HL-60 (cell line): ENCODE results near the gene LDHAL6A.

Experiments used
- DNase-seq, 2 experiments: peaks; one replicate each; pipeline ENCODE4 v3.0.0-alpha.2; 2010 to 2020; ENCODE audit warnings: low read depth in 1 of 2, low spot score in 1 of 2
- H3K27ac ChIP-seq: fragments of 250-450 bp; sonication (Bioruptor Pico); replicated peaks from 2 replicates; pipeline ENCODE4 v1.5.1; 2020; ENCODE audit warnings: mild to moderate bottlenecking, moderate library complexity
- H3K27me3 ChIP-seq: fragments of 250-450 bp; sonication (Bioruptor Pico); 2 replicates; pipeline ENCODE4 v1.5.1; 2021; ENCODE audit warnings: mild to moderate bottlenecking, moderate library complexity; ENCODE audit not compliant: insufficient read depth, poor library complexity, severe bottlenecking
- H3K4me3 ChIP-seq: replicated peaks from 2 replicates; pipeline ENCODE4 v1.5.1; 2011; ENCODE audit warnings: mild to moderate bottlenecking, control low read depth, low read length; ENCODE audit not compliant: insufficient read depth
- GABPA ChIP-seq: IDR thresholded peaks from 2 replicates; pipeline ENCODE4 v1.6.1; 2012; ENCODE audit warnings: low read depth
- POLR2AphosphoS5 ChIP-seq: IDR thresholded peaks from 2 replicates; pipeline ENCODE4 v1.6.1; 2012; ENCODE audit warnings: low read depth
- SPI1 ChIP-seq: IDR thresholded peaks from 2 replicates; pipeline ENCODE4 v1.6.1; 2012; ENCODE audit warnings: low read depth, mild to moderate bottlenecking, borderline replicate concordance
- TF ChIP-seq, protein P1 (sequence below): IDR thresholded peaks from one replicate; pipeline ENCODE4 v1.5.1; 2011; ENCODE audit warnings: low read length, control low read depth, inconsistent platforms; ENCODE audit not compliant: insufficient read depth
- TF ChIP-seq, protein P2 (sequence below): IDR thresholded peaks from 2 replicates; pipeline ENCODE4 v1.6.1; 2012; ENCODE audit warnings: low read depth; ENCODE audit not compliant: insufficient replicate concordance

Gene LDHAL6A

DNA sequence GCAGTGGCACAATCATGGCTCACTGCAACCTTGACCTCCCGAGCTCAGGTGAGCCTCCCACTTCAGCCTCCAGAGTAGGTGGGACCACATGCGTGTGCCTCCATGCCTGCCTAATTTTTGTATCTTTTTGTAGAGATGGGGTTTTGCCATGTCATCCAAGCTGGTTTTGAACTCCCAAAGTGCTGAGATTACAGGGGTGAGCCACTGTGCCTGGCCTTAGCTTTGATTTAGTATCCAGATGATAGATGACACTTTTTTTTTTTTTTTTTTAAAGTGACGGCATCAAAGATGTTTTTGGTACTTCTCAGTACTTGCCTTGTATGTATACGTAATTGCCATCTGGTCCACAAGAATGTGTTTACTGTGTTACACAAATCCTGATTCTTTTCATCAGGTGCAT lies 23.4 kb downstream of the LDHAL6A start:
- no peak for DNase-seq
- no peak overlapping the region for H3K27ac ChIP-seq
- no peak overlapping the region for H3K4me3 ChIP-seq
- TF ChIP-seq, protein P1, sequence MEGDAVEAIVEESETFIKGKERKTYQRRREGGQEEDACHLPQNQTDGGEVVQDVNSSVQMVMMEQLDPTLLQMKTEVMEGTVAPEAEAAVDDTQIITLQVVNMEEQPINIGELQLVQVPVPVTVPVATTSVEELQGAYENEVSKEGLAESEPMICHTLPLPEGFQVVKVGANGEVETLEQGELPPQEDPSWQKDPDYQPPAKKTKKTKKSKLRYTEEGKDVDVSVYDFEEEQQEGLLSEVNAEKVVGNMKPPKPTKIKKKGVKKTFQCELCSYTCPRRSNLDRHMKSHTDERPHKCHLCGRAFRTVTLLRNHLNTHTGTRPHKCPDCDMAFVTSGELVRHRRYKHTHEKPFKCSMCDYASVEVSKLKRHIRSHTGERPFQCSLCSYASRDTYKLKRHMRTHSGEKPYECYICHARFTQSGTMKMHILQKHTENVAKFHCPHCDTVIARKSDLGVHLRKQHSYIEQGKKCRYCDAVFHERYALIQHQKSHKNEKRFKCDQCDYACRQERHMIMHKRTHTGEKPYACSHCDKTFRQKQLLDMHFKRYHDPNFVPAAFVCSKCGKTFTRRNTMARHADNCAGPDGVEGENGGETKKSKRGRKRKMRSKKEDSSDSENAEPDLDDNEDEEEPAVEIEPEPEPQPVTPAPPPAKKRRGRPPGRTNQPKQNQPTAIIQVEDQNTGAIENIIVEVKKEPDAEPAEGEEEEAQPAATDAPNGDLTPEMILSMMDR: no peak
- TF ChIP-seq POLR2AphosphoS5: no peak
- TF ChIP-seq GABPA: no peak
- TF ChIP-seq, protein P2, sequence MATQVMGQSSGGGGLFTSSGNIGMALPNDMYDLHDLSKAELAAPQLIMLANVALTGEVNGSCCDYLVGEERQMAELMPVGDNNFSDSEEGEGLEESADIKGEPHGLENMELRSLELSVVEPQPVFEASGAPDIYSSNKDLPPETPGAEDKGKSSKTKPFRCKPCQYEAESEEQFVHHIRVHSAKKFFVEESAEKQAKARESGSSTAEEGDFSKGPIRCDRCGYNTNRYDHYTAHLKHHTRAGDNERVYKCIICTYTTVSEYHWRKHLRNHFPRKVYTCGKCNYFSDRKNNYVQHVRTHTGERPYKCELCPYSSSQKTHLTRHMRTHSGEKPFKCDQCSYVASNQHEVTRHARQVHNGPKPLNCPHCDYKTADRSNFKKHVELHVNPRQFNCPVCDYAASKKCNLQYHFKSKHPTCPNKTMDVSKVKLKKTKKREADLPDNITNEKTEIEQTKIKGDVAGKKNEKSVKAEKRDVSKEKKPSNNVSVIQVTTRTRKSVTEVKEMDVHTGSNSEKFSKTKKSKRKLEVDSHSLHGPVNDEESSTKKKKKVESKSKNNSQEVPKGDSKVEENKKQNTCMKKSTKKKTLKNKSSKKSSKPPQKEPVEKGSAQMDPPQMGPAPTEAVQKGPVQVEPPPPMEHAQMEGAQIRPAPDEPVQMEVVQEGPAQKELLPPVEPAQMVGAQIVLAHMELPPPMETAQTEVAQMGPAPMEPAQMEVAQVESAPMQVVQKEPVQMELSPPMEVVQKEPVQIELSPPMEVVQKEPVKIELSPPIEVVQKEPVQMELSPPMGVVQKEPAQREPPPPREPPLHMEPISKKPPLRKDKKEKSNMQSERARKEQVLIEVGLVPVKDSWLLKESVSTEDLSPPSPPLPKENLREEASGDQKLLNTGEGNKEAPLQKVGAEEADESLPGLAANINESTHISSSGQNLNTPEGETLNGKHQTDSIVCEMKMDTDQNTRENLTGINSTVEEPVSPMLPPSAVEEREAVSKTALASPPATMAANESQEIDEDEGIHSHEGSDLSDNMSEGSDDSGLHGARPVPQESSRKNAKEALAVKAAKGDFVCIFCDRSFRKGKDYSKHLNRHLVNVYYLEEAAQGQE: no peak
- no peak for TF ChIP-seq SPI1
- no peaks in the 10 kb centered on the region for H3K27me3 ChIP-seq

DNA sequence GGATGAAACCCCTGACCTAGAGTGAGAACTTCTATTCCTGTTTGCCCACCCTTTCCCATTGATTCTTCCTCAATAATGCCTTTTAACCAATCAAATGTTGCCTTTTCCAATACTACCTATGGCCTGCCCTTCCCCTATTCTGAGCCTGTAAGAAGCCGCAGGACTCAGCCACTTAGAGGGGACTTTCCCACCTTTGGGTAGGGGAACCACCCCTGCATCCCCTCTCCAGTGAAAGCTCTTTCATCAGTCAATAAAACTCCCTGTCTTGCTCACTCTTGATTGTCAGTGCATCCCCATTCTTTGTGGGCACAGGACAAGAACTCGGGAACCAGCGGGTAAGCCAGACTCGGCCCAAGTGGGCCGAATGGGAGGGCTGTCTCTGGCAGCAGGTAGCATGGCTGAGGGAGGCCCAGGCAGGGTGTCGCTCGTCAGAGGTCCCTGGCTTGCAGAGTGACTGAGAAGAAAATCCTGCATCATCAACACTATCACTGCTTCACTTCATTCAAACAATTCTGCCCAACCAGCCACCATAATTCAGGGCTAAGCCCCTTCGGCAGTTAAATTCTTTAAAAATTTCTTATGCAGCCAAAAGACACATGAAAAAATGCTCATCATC lies 30.4 kb downstream of the LDHAL6A start:
- no peak for DNase-seq
- Histone ChIP-seq H3K27ac (no peak overlapping the region), H3K4me3 (no peak overlapping the region), H3K27me3 (no peaks in the 10 kb centered on the region)
- no peak for TF ChIP-seq POLR2AphosphoS5
- TF ChIP-seq, protein P1: no peak
- no peak for TF ChIP-seq GABPA
- TF ChIP-seq, protein P2: no peak
- no peak for TF ChIP-seq SPI1

DNA sequence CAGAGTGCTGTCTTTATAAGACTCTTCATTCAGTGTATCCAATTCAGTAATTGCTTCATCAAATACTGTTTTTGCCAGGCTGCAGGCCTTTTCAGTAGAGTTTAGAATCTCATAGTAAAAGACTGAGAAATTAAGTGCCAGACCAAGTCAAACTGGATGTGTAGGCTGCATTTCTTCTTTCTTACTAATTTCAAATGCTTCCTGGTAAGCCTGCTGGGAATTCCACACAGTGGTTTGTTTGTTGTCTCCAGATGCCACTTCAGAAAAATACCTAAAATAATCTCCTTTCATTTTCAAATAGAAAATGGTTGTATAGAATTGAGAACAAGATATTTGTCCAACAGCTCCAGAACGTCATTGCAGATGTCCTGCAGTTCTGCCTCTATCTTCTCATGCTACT lies 34.7 kb downstream of the LDHAL6A start:
- Histone ChIP-seq H3K4me3 (no peak overlapping the region), H3K27ac (no peak overlapping the region), H3K27me3 (no peaks in the 10 kb centered on the region)
- no peak for TF ChIP-seq POLR2AphosphoS5
- TF ChIP-seq, protein P1: no peak
- TF ChIP-seq, protein P2: no peak
- DNase-seq: no peak
